NOMO-1 (cell line): ENCODE measurements around the gene FXYD4.
"Not testable (repeated sequence)": the region's sequence is repeated elsewhere in the genome, so short reads cannot be mapped to it uniquely, and the experiment has no call there.

Experiments used
- DNase-seq, 2 experiments: peaks; one replicate each; lab custom pipeline; 2025; ENCODE audit not compliant: unreplicated experiment in 2 of 2; lab: John Stamatoyannopoulos, UW

FXYD4 gene

DNA sequence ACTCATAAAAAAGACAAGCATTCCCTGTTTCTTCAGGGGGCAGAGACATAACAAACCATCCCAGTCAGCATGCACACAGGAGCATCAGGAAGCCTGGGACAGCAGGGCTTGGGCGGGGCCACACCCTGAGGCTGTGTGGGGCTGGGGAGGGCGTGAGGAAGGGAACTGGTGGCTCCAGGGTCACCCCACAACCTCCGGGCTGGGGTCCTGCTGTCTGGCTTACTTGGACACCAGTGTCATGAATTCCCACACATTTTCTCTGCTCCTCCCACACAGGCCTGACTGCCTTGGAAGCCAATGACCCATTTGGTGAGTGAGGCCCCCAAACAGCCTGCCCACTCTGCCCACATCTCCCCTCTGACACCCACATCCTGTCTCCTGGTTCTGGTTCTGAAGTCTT lies 2.8 kb downstream of the FXYD4 start:
- DNase-seq, result no peak

DNA sequence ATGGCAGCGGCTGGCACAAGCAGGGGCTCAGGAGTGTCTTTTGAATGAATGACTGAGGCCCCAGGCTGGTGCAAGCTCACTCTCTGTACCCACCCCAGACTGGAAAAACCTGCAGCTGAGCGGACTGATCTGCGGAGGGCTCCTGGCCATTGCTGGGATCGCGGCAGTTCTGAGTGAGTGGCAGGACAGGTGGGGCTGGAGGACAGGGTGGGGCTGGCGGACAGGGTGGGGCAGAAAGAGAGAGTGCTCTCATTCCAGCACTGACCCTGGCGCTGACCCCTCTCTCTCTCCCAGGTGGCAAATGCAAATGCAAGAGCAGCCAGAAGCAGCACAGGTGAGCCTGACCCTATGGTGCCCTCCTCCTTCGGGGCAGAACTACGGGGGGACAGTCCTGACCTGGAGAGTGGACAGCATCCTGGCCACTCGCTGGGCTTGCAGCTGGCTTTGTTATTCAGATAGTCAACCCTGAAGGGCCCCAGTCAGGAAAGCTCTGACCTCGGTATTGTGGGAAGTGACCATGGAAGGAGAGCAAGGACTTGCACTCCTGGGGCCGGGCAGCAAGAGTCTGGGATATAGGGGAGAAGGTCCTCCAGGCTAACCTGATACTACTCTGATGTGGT lies 4.1 kb downstream of the FXYD4 start:
- DNase-seq, result no peak

DNA sequence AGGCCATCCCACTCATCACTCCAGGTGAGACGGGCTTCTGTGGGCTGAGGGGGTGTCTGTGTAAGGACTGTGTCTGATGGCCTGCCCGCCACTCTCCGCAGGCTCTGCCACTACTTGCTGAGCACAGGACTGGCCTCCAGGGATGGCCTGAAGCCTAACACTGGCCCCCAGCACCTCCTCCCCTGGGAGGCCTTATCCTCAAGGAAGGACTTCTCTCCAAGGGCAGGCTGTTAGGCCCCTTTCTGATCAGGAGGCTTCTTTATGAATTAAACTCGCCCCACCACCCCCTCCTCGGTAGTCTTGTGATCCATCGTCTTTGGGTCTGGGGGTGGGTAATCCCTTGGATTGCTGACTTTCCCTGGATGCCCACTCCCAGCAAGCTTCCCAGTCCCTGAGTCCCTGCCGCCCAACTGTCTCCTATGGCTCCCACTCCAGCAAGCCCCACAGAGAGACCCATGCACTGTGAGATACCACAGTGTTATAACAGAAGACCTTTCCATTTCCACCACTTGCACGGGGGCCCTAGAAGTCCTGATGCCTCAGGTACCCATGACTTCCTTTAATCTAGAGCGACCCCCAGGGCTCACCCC lies 4.7 kb downstream of the FXYD4 start:
- no peak for DNase-seq

DNA sequence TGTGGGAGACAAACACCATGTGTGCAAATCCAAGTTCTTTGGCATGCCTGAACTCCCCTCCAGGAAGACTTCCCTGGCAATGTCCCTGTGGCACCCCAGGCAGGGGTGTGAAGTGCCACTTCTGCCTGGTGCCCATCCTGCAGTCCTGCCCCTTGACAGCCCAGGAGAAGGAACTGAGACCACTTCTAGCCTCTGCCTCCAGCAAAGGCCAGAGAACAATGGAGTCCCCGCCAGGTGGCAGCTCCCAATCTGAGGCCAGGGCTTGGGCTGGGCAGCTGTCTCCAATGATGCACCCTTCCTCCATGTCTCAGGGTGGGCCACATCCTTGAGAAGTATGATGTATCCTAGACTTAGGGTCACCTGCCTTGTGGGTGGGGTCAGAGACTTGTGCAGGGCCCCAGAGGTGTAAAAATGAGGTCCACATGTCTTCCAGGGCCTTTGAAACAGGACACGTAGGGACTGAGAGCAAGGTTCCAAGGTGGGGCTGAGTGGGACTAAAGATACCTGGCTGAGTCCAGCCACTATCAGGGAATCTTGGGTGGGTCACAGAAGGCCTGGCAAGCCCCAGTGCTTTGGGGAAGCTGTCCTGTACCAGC lies 5.5 kb downstream of the FXYD4 start:
- DNase-seq, result no peak

DNA sequence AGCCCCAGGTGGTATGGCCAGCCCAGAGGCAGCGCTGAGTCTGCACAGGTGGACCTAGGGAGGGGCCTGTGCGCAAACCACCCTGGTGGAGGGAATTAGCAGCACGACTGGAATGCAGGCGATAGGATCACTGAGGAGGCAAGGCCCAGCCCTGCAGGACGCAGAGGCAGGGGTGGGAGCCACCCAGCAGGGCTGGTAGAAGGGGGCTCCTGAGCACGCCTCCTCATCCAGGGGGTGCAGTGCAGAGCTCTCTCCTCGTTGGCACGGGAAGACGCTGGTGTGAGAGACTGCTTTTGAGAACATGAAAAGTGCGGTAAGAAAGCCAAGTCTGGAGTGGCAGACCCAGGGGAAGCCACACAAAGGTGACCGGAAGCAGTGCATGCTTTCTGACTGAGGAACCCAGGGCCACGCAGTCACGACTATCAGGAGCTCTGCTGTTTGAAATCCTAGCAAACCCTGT lies 6.0 kb downstream of the FXYD4 start:
- DNase-seq, result no peak

DNA sequence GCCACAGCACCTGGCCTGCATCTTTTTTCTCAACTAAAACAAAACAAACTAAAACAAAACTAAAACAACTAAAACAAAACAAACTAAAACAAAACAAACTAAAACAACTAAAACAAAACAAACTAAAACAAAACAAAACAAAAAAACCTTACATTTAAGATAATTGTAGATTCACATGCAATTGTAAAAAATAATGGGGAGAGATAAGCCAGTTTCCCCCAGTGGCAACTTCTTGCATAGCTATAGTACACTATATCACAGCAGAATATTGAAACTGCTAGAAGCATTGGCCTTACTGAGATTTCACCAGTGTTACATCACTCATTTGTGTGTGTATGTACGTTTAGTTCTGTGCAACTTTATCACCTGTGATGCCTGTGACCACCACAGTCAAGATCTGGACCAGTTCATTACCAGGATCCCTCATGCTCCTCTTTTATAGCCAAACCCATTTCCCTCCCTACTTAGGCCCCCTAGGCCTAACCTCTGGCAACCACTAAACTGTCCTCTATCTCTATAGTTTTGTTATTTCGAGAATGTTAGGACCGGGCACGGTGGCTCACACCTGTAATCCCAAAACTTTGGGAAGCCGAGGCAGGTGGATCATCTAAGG lies 9.3 kb downstream of the FXYD4 start:
- no peak for DNase-seq

DNA sequence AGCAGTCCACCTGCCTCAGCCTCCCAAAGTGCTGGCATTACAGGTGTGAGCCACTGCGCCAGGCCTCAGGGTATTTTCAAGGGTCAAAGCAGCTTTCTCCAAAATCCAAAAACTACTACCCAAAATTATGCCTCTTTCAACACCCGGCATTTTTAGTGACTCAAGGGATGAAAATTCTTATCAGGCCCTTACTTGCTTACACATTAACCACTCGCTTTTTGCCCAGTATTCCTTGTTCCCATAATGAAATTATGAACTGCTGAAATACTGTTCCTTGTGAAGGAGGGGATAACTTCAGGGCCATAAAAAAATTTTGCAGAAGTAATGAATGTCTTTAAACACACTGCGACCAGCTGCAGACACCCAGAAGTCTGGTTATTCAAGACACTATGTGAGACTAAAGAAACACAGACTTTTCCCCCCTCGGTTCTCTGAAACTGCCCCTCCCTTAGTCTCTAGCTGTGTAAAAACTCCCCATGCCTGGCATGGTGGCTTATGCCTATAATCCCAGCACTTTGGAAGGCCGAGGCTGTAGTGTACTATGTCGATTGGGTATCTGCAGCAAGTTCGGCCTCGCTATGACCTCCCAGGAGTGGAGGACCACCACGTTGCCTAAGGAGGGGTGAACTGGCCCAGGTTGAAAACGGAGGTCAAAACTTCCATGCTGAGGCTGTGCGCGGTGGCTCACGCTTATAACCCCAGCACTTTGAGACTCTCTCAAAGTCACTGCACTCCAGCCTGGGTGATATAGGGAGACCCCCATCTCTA lies 12.0 kb downstream of the FXYD4 start:
- no peak for DNase-seq

DNA sequence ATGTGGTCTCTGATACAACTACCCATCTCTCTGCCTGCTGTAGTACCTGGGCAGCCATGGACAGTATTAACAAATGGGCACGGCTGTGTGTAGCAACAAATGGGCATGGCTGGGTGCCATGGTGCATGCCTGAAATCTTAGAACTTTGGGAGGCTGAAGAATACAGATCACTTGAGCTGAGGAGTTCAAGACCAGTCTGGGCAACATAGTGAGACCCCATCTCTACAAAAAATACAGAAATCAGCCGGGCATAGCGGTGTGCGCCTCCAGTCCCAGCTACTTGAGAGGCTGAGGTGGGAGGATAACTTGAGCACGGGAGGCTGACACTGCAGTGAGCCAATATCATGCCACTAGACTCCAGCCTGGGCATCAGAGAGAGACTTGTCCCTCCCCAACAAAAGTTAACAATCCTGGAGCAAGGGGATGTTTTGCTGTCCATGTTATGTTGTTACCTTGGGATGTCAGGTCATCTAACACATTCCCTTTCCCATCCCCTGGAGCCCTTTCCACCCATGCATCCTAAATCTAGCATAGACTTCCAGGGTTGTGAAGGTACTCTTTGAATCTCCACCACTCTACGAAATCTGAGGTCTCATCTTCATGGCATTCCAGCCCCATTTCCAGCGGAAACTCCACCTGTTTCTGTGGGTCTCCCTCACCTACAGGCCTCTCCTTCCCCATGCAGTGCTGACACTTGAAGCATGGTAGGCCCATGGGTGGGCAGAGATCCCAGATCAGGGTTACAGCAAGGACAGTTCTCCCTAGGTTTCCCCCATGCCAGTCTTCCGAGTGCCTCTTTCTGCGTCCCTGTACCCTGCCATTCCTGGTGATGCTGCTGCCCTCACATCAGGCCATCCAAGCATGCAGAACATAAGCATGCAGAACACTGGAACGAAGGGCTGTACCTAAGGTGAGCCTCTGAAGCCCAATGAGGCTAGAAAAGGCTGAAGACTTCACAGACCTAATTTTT lies 13.1 kb downstream of the FXYD4 start:
- no peak for DNase-seq

DNA sequence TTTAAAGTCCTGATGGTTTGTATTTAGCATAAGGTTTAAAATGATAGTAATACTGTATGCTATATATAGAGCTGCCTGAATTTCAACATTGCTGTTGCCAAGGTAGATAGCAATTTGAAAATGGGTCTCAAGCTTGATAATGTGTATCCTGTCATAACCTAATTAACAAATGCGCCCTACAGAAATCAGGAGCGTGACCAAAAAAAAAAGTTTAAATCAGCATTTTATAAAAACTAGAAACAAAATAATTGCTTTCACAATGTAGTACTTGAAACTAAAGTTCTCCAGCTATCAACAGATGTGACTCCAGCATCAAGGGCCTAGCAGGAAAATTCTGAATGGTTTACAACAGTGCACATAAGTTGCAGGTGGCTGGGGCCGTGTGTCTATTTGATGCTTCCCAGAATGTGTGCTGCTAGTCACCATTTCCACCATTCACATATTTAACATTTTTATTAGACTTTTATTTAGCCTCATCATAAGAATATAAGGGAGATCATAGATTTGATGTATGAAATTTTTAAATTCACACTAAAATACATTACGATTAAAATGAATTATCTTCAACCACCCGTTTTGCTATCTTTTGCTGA lies 14.1 kb downstream of the FXYD4 start:
- DNase-seq, result no peak

DNA sequence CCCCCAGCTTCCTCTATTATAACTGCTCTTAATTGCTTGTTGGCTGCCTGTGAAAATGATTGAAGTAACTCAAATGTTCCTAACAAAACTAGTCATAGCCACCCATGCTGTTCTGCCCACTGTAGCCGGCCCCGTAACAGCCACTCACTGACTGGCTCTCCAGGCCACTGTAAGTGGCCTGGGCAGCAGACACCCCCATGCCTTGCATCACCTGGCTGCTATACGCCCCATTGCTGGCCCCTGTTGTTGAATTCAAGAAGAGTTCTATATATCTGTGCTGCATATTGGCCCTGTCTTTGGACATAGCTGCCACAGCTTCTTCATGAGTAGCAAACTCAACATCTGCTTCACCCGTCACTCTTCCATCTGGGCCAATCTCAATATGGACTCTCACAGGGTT lies 15.1 kb downstream of the FXYD4 start:
- no peak for DNase-seq

DNA sequence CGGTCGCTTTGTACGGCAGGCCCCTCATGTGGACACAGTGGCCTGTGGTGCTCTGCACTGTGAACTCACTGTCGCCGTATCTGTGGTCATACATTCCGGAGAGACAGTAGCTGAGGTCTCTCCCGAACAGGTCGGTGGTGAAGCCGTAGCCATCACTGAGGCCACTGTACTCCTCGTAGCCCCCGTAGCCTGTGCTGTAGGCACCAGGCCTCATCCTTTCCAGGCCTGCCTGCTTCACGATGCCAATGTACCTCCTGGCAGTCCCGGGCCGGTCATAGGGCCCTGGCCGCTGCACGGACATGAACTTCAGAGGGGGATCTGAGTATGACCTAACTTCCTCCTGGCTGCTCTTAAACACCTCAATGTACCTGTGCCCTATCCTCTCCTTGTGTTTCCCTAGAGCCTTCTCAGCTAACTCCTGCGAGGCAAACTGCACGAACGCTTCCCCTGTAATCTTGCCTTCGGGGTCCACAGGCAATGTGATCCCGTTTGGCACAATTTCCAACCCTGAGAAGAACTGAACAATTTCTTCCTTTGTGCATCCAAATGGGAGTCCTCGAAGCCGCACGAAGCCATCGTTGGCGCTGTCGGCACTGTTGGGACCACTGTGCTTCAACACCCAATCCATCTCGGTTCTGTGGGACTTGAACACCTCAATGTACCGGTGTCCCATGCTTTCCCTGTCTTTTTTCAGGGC lies 15.7 kb downstream of the FXYD4 start:
- DNase-seq, result no peak

DNA sequence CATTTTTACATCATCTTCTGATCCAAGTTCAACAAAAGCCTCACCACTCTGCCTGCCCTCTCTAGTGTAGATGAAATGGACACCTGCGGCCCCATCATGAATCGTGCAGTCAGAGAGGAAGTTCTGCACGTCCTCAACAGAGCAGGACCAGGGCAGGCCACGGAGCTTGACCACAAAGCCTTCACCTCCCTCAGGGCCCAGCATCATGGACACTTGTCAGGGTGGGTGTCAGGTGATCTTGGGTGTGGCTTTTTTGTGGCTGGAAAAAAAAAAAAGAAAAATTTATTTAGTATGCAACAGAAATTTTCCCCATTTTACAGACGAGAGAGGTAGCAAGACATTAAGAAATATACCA lies 16.2 kb downstream of the FXYD4 start:
- DNase-seq, result no peak

DNA sequence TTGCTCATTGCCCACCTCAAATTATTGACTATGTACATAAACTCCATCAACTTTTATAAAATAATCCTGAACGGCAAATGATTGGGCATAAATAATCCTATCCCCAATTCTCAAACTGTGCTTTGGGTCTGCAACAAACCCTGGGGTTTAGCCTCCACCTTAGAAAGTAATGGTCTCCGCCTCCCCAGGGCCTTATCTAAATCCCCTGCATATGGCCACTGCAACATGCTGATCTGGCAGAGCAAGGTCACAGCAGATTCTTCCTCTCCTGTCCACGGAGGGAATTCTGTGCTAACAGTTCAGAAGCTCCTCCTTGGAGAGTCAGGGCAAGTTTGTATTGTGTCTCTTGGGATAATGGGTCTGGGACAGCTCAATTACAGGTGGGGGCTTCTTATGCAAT lies 18.4 kb downstream of the FXYD4 start:
- no peak for DNase-seq

DNA sequence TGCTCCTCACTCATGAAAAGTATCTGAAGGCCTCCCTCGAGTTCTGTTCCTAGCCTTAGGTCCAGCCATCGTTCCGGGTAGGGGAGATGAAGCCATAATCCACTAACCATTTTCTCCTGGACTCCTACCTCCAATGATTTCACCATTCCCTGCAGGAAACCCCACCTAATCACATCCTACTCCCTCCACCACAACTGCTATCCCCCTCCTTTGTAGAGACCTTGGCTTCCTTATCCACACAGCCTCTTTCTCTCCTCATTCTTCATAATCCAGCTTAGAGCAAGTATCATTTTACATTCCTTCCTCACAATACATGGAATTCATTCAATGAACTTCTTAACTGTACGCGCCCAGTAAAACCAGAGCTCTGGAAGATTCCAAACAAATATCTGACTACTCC lies 18.9 kb downstream of the FXYD4 start:
- DNase-seq, result no peak

DNA sequence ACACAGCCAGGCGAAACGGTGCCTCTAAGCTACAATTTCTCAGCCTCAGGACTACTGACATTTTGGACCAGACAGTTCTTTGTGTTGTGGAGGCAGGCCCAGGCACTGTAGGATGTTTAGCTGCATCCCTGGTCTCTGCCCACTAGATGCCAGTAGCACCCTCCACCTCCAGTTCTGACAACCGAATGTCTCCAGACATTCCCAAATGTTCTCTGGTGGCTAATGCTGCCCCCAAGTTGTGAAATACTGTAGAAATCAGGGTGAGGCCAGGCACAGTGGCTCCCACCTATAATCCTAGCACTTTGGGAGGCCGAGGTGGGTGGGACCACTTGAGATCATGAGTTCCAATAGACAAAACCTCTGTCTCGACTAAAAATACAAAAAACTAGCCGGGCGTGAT lies 19.3 kb downstream of the FXYD4 start:
- no peak for DNase-seq

DNA sequence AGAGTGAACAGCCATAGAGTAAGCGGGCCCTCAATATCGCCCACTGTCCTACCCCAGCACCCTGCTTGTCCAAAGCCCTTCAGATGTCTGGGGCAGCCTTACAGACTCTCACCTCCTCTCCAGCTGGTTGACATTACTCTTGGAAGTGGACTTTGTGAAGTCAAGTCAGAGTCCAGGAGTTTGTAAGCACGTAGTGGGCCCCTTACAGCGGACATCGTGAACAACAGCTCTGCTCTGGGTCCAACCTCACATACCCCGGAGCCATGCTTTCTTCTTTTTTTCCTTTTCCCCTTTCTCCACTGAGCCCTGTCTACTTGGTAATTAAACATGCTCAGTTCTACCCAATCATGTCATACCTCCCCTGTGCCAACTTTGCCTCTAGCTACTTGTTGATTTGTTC lies 20.1 kb downstream of the FXYD4 start:
- DNase-seq, result no peak

DNA sequence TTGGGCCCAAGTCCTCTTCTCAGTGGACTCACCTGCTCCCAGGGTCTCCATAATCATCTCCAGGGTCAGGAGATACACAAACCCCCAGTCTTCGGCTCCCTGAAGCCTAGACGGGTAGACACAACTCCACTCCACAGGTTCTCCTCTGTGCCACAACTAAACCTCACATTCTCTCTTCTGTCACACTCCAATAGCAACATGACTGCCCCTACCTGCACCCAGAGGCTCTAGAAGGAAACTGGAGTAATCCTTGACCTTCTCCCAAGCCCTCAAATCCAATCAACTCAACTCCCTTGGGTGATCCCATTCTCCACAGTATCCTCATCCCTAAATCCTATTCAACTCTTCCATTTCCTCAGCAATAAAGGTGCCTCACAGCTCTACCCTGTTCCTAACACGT lies 21.3 kb downstream of the FXYD4 start:
- no peak for DNase-seq

DNA sequence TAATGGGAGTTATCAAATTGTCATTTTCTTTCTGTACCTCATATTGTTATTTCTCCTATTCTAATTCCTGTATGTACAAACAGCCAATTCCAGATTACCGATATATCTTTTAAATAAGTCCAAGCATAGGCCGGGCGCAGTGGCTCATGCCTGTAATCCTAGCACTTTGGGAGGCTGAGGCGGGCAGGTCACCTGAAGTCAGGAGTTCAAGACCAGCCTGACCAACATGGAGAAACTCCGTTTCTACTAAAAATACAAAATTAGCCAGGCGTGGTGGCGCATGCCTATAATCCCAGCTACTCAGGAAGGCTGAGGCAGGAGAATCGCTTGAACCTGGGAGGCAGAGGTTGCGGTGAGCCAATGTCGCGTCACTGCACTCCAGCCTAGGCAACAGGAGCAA lies 21.8 kb downstream of the FXYD4 start:
- not testable (repeated sequence) for DNase-seq

DNA sequence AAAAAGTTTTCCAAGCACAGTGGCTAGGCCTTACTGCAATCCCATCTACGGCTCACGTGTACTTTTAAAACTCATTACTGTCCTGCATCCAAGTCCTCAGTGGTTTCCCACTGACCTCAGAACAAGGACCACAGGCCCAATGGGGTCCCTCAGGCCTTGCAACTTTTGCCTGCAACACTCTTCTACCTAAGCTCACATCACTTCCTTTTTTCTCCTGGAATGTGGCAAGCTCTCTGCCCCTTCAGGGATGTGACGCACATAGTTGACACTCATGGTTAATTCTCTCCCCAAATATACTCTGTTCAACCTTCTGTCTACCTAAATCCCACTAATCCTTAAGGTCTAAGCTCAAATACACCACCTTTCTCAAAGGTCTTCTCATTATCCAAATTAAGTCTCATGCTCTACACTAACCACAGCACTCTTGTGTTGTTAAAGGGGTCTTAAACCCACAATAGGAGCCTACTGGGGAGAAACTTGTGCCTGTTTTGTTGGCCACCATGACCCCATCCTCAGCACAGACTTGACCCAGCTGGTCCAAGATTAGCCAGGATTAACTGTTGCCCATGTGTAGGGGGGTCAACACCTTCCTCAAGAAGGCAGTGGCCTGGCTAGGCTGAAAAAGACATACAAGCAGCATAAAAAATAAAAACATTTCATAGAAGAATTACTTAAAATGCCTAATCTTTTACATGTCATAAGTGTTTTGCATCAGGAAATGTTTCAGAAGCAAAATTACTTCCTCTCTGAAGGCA lies 22.3 kb downstream of the FXYD4 start:
- DNase-seq, result peak; percentile 30 to 46
